Measurements from ENCODE around the gene FBXW4. TPM values are rescaled to one million over a fixed set of nuclear protein-coding genes. Genes with fewer than 3 reads are reported as not detected.

Gene FBXW4
- total and polyA plus RNA-seq, 4 donors: 65.2 to 99.9 (median 73.0) TPM

GRCh38 chr10:101691081-101691480, 3.9 kb downstream of the FBXW4 start:
- Histone ChIP-seq H3K9me3 (ENCODE audit: control insufficient read depth, low read length) (no peaks in the 10 kb centered on the region), H3K4me3 (ENCODE audit: low read length in 2 of 2) (no peak overlapping the region), H3K27me3 (ENCODE audit: control insufficient read depth in 1 of 2, insufficient read depth in 2 of 2, low read length in 1 of 2) (no peaks in the 10 kb centered on the region), H3K36me3 (ENCODE audit: control insufficient read depth in 1 of 2, insufficient read depth in 2 of 2, low read length in 1 of 2) (no peaks in the 10 kb centered on the region), H3K4me1 (ENCODE audit: control insufficient read depth in 1 of 2, insufficient read depth in 2 of 2, low read length in 2 of 2) (peaks cover 2% of the 10 kb centered on the region in 2 donors), H3K27ac (ENCODE audit: low read depth in 1 of 2, low read length in 2 of 2) (no peak overlapping the region)
- no peak for DNase-seq
- WGBS, 2 donors: 74 to 81% methylated on average over 7 of the region's 7 CpGs
- intact Hi-C loops (cut with DNase I): no loop called here
- ATAC-seq (ENCODE audit: low FRiP score): no peak

GRCh38 chr10:101690461-101690860, 4.5 kb downstream of the FBXW4 start:
- WGBS, 2 donors: 86 to 87% methylated on average over 7 of the region's 7 CpGs
- DNase-seq (no peak), ATAC-seq (ENCODE audit: low FRiP score) (no peak)
- Histone ChIP-seq H3K27me3 (ENCODE audit: control insufficient read depth in 1 of 2, insufficient read depth in 2 of 2, low read length in 1 of 2) (no peaks in the 10 kb centered on the region), H3K27ac (ENCODE audit: low read depth in 1 of 2, low read length in 2 of 2) (no peak overlapping the region), H3K4me3 (ENCODE audit: low read length in 2 of 2) (no peak overlapping the region), H3K36me3 (ENCODE audit: control insufficient read depth in 1 of 2, insufficient read depth in 2 of 2, low read length in 1 of 2) (no peaks in the 10 kb centered on the region), H3K9me3 (ENCODE audit: control insufficient read depth, low read length) (no peaks in the 10 kb centered on the region), H3K4me1 (ENCODE audit: control insufficient read depth in 1 of 2, insufficient read depth in 2 of 2, low read length in 2 of 2) (peaks cover 2% of the 10 kb centered on the region in 2 donors)
- intact Hi-C loops (cut with DNase I): no loop called here

DNA sequence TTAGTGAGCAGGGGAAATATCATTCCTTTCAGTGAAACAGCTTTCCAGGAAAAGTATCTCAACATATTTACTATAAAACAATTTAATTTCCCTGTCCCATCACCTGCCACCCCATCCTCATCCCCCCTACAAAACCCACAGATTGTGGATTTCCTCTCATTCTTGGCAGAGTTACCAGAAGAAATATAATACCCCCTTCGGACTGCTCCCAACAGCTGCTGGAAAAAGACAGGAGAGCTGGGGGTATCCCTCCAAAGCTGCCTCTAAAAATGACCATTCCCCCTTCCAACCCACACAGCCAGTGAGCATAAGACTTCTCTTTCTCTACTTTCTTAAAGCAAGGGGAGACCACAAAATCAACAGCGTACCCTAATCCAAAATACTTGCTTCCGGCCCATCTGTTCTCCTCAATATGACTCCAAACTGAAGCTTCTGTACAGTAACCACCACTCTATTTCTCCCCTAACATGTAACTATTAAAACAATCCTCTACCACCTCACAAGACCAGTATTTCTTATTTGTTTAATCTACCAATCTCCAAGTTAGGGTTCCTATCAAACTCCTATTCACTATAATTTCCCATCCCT, 7.8 kb downstream of the FBXW4 start:
- Histone ChIP-seq H3K36me3 (ENCODE audit: control insufficient read depth in 1 of 2, insufficient read depth in 2 of 2, low read length in 1 of 2) (no peaks in the 10 kb centered on the region), H3K4me3 (ENCODE audit: low read length in 2 of 2) (no peak overlapping the region), H3K27ac (ENCODE audit: low read depth in 1 of 2, low read length in 2 of 2) (no peak overlapping the region), H3K9me3 (ENCODE audit: control insufficient read depth, low read length) (no peaks in the 10 kb centered on the region), H3K27me3 (ENCODE audit: control insufficient read depth in 1 of 2, insufficient read depth in 2 of 2, low read length in 1 of 2) (no peaks in the 10 kb centered on the region), H3K4me1 (ENCODE audit: control insufficient read depth in 1 of 2, insufficient read depth in 2 of 2, low read length in 2 of 2) (peaks cover 0 to 2% of the 10 kb centered on the region in 2 donors)
- ATAC-seq (ENCODE audit: low FRiP score) (no peak), DNase-seq (no peak)
- WGBS, 2 donors: 85 to 89% methylated on average over 3 of the region's 3 CpGs
- intact Hi-C loops (cut with DNase I): no loop called here

- 66 to 80% methylated on average over 5 of the region's 5 CpGs for WGBS, 2 donors
- ATAC-seq (ENCODE audit: low FRiP score): no peak
- intact Hi-C loops (cut with DNase I): no loop called here
- DNase-seq: no peak
- no peaks in the 10 kb centered on the region for H3K36me3 ChIP-seq (ENCODE audit: control insufficient read depth in 1 of 2, insufficient read depth in 2 of 2, low read length in 1 of 2)
- H3K4me1 ChIP-seq (ENCODE audit: control insufficient read depth in 1 of 2, insufficient read depth in 2 of 2, low read length in 2 of 2): peaks cover 0 to 2% of the 10 kb centered on the region in 2 donors
- no peaks in the 10 kb centered on the region for H3K27me3 ChIP-seq (ENCODE audit: control insufficient read depth in 1 of 2, insufficient read depth in 2 of 2, low read length in 1 of 2)
- H3K4me3 ChIP-seq (ENCODE audit: low read length in 2 of 2): no peak overlapping the region
- H3K9me3 ChIP-seq (ENCODE audit: control insufficient read depth, low read length): no peaks in the 10 kb centered on the region
- H3K27ac ChIP-seq (ENCODE audit: low read depth in 1 of 2, low read length in 2 of 2): no peak overlapping the region
Measured at GRCh38 chr10:101686133-101686925, 8.6 kb downstream of the FBXW4 start.

GRCh38 chr10:101684782-101685181, 10.2 kb downstream of the FBXW4 start:
- ATAC-seq (ENCODE audit: low FRiP score): no peak
- Histone ChIP-seq H3K36me3 (ENCODE audit: control insufficient read depth in 1 of 2, insufficient read depth in 2 of 2, low read length in 1 of 2) (no peaks in the 10 kb centered on the region), H3K27me3 (ENCODE audit: control insufficient read depth in 1 of 2, insufficient read depth in 2 of 2, low read length in 1 of 2) (no peaks in the 10 kb centered on the region), H3K27ac (ENCODE audit: low read depth in 1 of 2, low read length in 2 of 2) (no peak overlapping the region), H3K4me3 (ENCODE audit: low read length in 2 of 2) (no peak overlapping the region), H3K4me1 (ENCODE audit: control insufficient read depth in 1 of 2, insufficient read depth in 2 of 2, low read length in 2 of 2) (peaks cover 0 to 2% of the 10 kb centered on the region in 2 donors), H3K9me3 (ENCODE audit: control insufficient read depth, low read length) (no peaks in the 10 kb centered on the region)
- WGBS, 2 donors: 89 to 100% methylated on average over 1 of the region's 1 CpG
- DNase-seq: no peak
- intact Hi-C loops (cut with DNase I): no loop called here

GRCh38 chr10:101683276-101683675, 11.7 kb downstream of the FBXW4 start:
- peaks cover 0 to 2% of the 10 kb centered on the region in 2 donors for H3K4me1 ChIP-seq (ENCODE audit: control insufficient read depth in 1 of 2, insufficient read depth in 2 of 2, low read length in 2 of 2)
- H3K9me3 ChIP-seq (ENCODE audit: control insufficient read depth, low read length): no peaks in the 10 kb centered on the region
- no peak overlapping the region for H3K27ac ChIP-seq (ENCODE audit: low read depth in 1 of 2, low read length in 2 of 2)
- H3K36me3 ChIP-seq (ENCODE audit: control insufficient read depth in 1 of 2, insufficient read depth in 2 of 2, low read length in 1 of 2): no peaks in the 10 kb centered on the region
- intact Hi-C loops (cut with DNase I): no loop called here
- ATAC-seq (ENCODE audit: low FRiP score) (no peak), DNase-seq (no peak)
- no peak overlapping the region for H3K4me3 ChIP-seq (ENCODE audit: low read length in 2 of 2)
- no peaks in the 10 kb centered on the region for H3K27me3 ChIP-seq (ENCODE audit: control insufficient read depth in 1 of 2, insufficient read depth in 2 of 2, low read length in 1 of 2)
- WGBS, 2 donors: 89% methylated on average over 3 of the region's 3 CpGs

DNA sequence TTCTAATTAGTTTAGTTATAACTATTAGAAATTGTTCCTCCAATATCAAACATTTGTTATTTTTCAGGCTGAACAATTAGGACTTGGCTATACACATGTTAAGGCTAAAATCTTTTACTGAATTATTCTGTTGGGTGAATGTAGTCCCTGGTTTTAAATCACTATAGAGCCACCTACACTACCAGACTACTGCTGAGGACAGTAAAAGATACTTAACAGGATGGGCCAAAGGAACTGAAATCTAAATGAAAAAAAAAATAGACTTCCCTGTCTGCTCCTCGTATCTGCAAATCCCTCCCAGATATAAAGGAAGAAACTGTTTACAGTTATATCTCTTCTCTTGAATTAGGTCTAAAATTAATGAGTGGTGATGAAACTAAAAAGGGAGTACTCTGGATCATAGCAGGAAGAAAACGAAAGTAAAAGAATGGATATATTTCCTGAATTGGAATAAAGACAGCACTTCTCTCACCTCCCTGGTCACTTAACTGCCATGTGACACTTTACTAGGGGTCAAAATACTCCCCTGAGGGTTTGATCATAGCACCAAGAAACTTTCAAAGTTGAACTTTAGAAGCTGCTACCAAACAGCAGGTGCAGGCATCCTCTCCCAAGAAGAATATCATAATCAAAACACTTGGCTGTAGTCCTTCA, 12.7 kb downstream of the FBXW4 start:
- Histone ChIP-seq H3K27me3 (ENCODE audit: control insufficient read depth in 1 of 2, insufficient read depth in 2 of 2, low read length in 1 of 2) (no peaks in the 10 kb centered on the region), H3K4me3 (ENCODE audit: low read length in 2 of 2) (no peak overlapping the region), H3K36me3 (ENCODE audit: control insufficient read depth in 1 of 2, insufficient read depth in 2 of 2, low read length in 1 of 2) (no peaks in the 10 kb centered on the region), H3K9me3 (ENCODE audit: control insufficient read depth, low read length) (no peaks in the 10 kb centered on the region), H3K4me1 (ENCODE audit: control insufficient read depth in 1 of 2, insufficient read depth in 2 of 2, low read length in 2 of 2) (no peaks in the 10 kb centered on the region), H3K27ac (ENCODE audit: low read depth in 1 of 2, low read length in 2 of 2) (no peak overlapping the region)
- no peak for DNase-seq
- ATAC-seq (ENCODE audit: low FRiP score): no peak
- WGBS, 2 donors: 13 to 25% methylated on average over 2 of the region's 2 CpGs
- intact Hi-C loops (cut with DNase I): no loop called here

GRCh38 chr10:101676565-101676964, 18.4 kb downstream of the FBXW4 start:
- no peak for DNase-seq
- Histone ChIP-seq H3K9me3 (ENCODE audit: control insufficient read depth, low read length) (no peaks in the 10 kb centered on the region), H3K36me3 (ENCODE audit: control insufficient read depth in 1 of 2, insufficient read depth in 2 of 2, low read length in 1 of 2) (peaks cover 5% of the 10 kb centered on the region in 2 donors), H3K27ac (ENCODE audit: low read depth in 1 of 2, low read length in 2 of 2) (no peak overlapping the region), H3K4me1 (ENCODE audit: control insufficient read depth in 1 of 2, insufficient read depth in 2 of 2, low read length in 2 of 2) (peaks cover 0 to 2% of the 10 kb centered on the region in 2 donors), H3K4me3 (ENCODE audit: low read length in 2 of 2) (no peak overlapping the region), H3K27me3 (ENCODE audit: control insufficient read depth in 1 of 2, insufficient read depth in 2 of 2, low read length in 1 of 2) (no peaks in the 10 kb centered on the region)
- intact Hi-C loops (cut with DNase I): no loop called here
- ATAC-seq (ENCODE audit: low FRiP score): no peak
